ENCODE data around the gene KCTD21.

Gene KCTD21

GRCh38 chr11:78199015-78199652, 10.7 kb upstream of the KCTD21 start:
- H3K9ac ChIP-seq (ENCODE audit: low read depth, low read length): no peak overlapping the region
- no peak overlapping the region for H3K27ac ChIP-seq (ENCODE audit: low read depth, low read length)
- WGBS: 84% methylated on average over 5 of the region's 6 CpGs
- no peaks in the 10 kb centered on the region for H3K27me3 ChIP-seq (ENCODE audit: insufficient read depth, low read length)
- H3K4me3 ChIP-seq (ENCODE audit: low read length): no peak overlapping the region
- H3K36me3 ChIP-seq (ENCODE audit: insufficient read depth, low read length): no peaks in the 10 kb centered on the region
- no peaks in the 10 kb centered on the region for H3K9me3 ChIP-seq (ENCODE audit: insufficient read depth, low read depth, low read length)
- H3K4me1 ChIP-seq (ENCODE audit: insufficient read depth, low read length): no peaks in the 10 kb centered on the region

GRCh38 chr11:78197816-78198215, 9.4 kb upstream of the KCTD21 start:
- WGBS: 87% methylated on average over 8 of the region's 8 CpGs
- Histone ChIP-seq H3K27me3 (ENCODE audit: insufficient read depth, low read length) (no peaks in the 10 kb centered on the region), H3K9ac (ENCODE audit: low read depth, low read length) (no peak overlapping the region), H3K4me1 (ENCODE audit: insufficient read depth, low read length) (no peaks in the 10 kb centered on the region), H3K9me3 (ENCODE audit: insufficient read depth, low read depth, low read length) (no peaks in the 10 kb centered on the region), H3K27ac (ENCODE audit: low read depth, low read length) (no peak overlapping the region), H3K4me3 (ENCODE audit: low read length) (no peak overlapping the region), H3K36me3 (ENCODE audit: insufficient read depth, low read length) (no peaks in the 10 kb centered on the region)

GRCh38 chr11:78196661-78197091, 8.2 kb upstream of the KCTD21 start:
- Histone ChIP-seq H3K27me3 (ENCODE audit: insufficient read depth, low read length) (no peaks in the 10 kb centered on the region), H3K4me1 (ENCODE audit: insufficient read depth, low read length) (no peaks in the 10 kb centered on the region), H3K9me3 (ENCODE audit: insufficient read depth, low read depth, low read length) (no peaks in the 10 kb centered on the region), H3K4me3 (ENCODE audit: low read length) (no peak overlapping the region), H3K36me3 (ENCODE audit: insufficient read depth, low read length) (no peaks in the 10 kb centered on the region), H3K9ac (ENCODE audit: low read depth, low read length) (no peak overlapping the region), H3K27ac (ENCODE audit: low read depth, low read length) (no peak overlapping the region)
- WGBS: 96% methylated on average over 40 of the region's 40 CpGs

DNA sequence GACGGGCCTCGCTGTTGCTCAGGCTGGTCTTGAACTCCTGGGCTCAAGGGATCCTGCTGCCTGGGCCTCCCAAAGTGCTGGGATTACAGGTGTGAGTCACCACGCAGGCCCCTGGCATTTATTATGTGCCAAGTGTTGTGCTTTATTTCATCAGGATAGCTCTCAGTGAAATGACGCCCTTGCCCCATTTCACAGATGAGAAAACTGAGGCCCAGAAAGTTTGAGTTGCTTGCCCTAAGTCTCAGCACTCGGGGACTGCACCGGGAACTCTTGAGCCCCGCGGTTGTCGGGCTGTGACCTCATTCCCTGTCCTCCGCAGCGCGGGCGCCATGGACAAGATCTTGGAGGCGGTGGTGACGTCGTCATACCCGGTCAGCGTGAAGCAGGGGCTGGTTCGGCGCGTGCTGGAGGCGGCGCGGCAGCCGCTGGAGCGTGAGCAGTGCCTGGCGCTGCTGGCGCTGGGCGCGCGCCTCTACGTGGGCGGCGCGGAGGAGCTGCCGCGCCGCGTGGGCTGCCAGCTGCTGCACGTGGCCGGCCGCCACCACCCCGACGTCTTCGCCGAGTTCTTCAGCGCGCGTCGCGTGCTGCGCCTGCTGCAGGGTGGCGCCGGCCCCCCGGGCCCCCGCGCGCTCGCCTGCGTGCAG, 7.6 kb upstream of the KCTD21 start:
- WGBS: 96% methylated on average over 60 of the region's 60 CpGs

DNA sequence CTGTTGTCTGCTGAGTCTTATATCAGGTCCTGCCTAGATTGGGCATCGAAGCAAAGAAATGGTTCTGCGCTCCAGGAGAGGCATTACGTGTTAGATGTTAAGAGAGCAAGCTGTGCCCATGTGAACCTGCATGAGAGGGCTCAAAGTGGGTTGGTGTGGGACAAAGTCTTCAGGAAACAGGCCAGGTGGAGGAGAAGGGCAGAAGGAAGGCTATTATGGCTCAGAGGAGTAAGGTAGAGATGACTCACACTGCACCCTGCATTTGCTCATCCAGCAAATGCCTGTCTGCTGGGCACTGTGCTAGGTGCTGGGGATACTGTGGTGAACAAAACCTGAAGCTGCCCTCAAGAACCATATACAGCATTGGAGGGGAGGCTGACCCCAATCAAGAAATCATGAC, 6.1 kb upstream of the KCTD21 start:
- H3K4me1 ChIP-seq (ENCODE audit: insufficient read depth, low read length): 0 out of 2 replicates have a peak, but pooled peaks cover 1% of the 10 kb centered on the region
- no peaks in the 10 kb centered on the region for H3K9me3 ChIP-seq (ENCODE audit: insufficient read depth, low read depth, low read length)
- no peaks in the 10 kb centered on the region for H3K36me3 ChIP-seq (ENCODE audit: insufficient read depth, low read length)
- WGBS: 94% methylated on average over 3 of the region's 3 CpGs
- H3K27ac ChIP-seq (ENCODE audit: low read depth, low read length): no peak overlapping the region
- no peak overlapping the region for H3K4me3 ChIP-seq (ENCODE audit: low read length)
- no peak overlapping the region for H3K9ac ChIP-seq (ENCODE audit: low read depth, low read length)
- no peaks in the 10 kb centered on the region for H3K27me3 ChIP-seq (ENCODE audit: insufficient read depth, low read length)

More for the DNA sequence above, 7.6 kb upstream of the KCTD21 start:
- Histone ChIP-seq H3K27ac (ENCODE audit: low read depth, low read length) (no peak overlapping the region), H3K4me1 (ENCODE audit: insufficient read depth, low read length) (no peaks in the 10 kb centered on the region), H3K9me3 (ENCODE audit: insufficient read depth, low read depth, low read length) (no peaks in the 10 kb centered on the region), H3K9ac (ENCODE audit: low read depth, low read length) (no peak overlapping the region), H3K36me3 (ENCODE audit: insufficient read depth, low read length) (no peaks in the 10 kb centered on the region), H3K27me3 (ENCODE audit: insufficient read depth, low read length) (no peaks in the 10 kb centered on the region), H3K4me3 (ENCODE audit: low read length) (no peak overlapping the region)

DNA sequence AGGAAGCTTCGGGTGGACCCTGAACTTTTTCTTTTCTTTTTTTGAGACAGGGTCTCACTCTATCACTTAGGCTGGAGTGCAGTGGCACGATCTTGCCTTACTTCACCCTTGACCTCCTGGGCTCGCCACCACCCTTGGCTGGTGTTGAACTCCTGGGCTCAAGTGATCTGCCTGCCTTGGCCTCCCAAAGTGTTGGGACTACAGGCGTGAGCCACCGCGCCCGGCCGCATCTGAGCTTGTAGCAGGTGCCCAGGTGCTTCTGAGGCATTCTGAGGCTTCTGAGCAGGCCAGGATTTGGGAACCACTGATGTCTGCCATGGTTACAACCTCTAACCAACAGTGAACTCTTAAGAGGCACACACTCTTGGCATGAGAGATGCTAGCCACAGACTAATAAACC, 5.4 kb upstream of the KCTD21 start:
- no peak overlapping the region for H3K9ac ChIP-seq (ENCODE audit: low read depth, low read length)
- 95% methylated on average over 8 of the region's 8 CpGs for WGBS

DNA sequence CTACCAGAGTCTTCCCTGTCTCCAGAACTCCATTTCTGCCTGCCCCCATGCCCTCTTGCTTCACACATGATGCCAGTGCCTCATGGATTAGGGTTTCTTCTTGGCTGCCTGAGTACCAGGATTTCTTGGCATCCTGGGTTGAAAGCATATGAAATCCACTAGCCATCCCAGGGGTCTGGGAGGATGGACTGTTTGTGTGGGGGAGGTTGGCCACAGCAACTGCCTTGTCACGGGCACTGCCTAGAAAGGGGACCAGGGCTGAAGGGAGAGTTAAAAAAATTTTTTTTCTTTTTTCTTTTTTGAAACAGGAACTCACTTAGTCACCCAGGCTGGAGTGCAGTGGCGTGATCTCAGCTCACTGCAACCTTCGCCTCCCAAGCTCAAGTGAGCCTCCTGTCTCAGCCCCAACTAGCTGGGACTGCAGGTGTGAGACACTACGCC, 4.5 kb upstream of the KCTD21 start:
- Histone ChIP-seq H3K9ac (ENCODE audit: low read depth, low read length) (no peak overlapping the region), H3K27me3 (ENCODE audit: insufficient read depth, low read length) (no peaks in the 10 kb centered on the region), H3K9me3 (ENCODE audit: insufficient read depth, low read depth, low read length) (no peaks in the 10 kb centered on the region), H3K4me1 (ENCODE audit: insufficient read depth, low read length) (0 out of 2 replicates have a peak, but pooled peaks cover 5% of the 10 kb centered on the region), H3K27ac (ENCODE audit: low read depth, low read length) (no peak overlapping the region), H3K36me3 (ENCODE audit: insufficient read depth, low read length) (no peaks in the 10 kb centered on the region), H3K4me3 (ENCODE audit: low read length) (no peak overlapping the region)
- WGBS: 96% methylated on average over 3 of the region's 4 CpGs

More for the DNA sequence above, 5.4 kb upstream of the KCTD21 start:
- Histone ChIP-seq H3K4me3 (ENCODE audit: low read length) (no peak overlapping the region), H3K27ac (ENCODE audit: low read depth, low read length) (no peak overlapping the region), H3K4me1 (ENCODE audit: insufficient read depth, low read length) (0 out of 2 replicates have a peak, but pooled peaks cover 5% of the 10 kb centered on the region), H3K36me3 (ENCODE audit: insufficient read depth, low read length) (no peaks in the 10 kb centered on the region), H3K9me3 (ENCODE audit: insufficient read depth, low read depth, low read length) (no peaks in the 10 kb centered on the region), H3K27me3 (ENCODE audit: insufficient read depth, low read length) (no peaks in the 10 kb centered on the region)

- H3K27me3 ChIP-seq (ENCODE audit: insufficient read depth, low read length): peaks cover 5% of the 10 kb centered on the region; the same call in 1 of the 2 replicates
- H3K4me3 ChIP-seq (ENCODE audit: low read length): no peak overlapping the region
- no peak overlapping the region for H3K27ac ChIP-seq (ENCODE audit: low read depth, low read length)
- H3K9me3 ChIP-seq (ENCODE audit: insufficient read depth, low read depth, low read length): no peaks in the 10 kb centered on the region
- H3K36me3 ChIP-seq (ENCODE audit: insufficient read depth, low read length): no peaks in the 10 kb centered on the region
- 85% methylated on average over 6 of the region's 6 CpGs for WGBS
- no peak overlapping the region for H3K9ac ChIP-seq (ENCODE audit: low read depth, low read length)
- H3K4me1 ChIP-seq (ENCODE audit: insufficient read depth, low read length): peaks cover 5% of the 10 kb centered on the region; the same call in 1 of the 2 replicates
These were observed 3.8 kb upstream of the KCTD21 start for GRCh38 chr11:78192223-78192719.

DNA sequence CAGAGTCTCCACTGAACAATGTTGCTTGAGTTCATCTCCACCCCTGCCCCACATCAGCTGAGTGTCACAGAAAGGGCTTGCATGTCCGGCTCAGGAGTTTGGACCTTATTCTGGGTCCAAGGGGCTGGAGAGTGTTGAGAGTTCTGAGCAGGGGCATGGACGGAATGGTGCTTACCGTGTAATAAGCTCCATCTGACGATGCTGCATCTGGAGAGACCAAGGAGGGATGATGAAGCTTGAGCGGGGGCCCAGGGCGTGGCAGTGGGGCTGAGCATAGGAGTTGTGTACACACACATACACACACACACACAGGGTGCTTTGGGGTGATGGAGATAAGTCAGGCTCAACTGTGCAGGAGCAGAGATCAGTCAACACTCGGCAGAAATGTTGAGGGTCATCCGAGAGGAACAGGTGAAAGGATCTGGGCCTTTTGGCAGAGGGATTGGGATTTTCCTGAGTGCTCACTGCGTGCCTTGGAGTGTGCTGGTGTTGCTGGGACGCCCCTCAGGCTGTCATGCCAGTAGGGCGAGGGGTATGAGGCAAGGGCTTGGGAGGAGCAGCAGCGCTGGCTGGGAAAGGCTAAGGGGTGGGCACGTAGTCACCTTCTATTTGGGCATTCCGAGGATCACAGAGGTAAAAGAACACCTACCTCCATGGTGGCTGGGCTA, 2.6 kb upstream of the KCTD21 start:
- Histone ChIP-seq H3K4me3 (ENCODE audit: low read length) (no peak overlapping the region), H3K4me1 (ENCODE audit: insufficient read depth, low read length) (peaks cover 5% of the 10 kb centered on the region; the same call in 1 of the 2 replicates), H3K36me3 (ENCODE audit: insufficient read depth, low read length) (no peaks in the 10 kb centered on the region), H3K9me3 (ENCODE audit: insufficient read depth, low read depth, low read length) (no peaks in the 10 kb centered on the region), H3K27ac (ENCODE audit: low read depth, low read length) (no peak overlapping the region), H3K9ac (ENCODE audit: low read depth, low read length) (no peak overlapping the region), H3K27me3 (ENCODE audit: insufficient read depth, low read length) (peaks cover 7% of the 10 kb centered on the region; the same call in 1 of the 2 replicates)
- WGBS: 90% methylated on average over 12 of the region's 14 CpGs

- H3K27me3 ChIP-seq (ENCODE audit: insufficient read depth, low read length): peaks cover 7% of the 10 kb centered on the region; the same call in 1 of the 2 replicates
- H3K4me3 ChIP-seq (ENCODE audit: low read length): no peak overlapping the region
- H3K9ac ChIP-seq (ENCODE audit: low read depth, low read length): no peak overlapping the region
- H3K9me3 ChIP-seq (ENCODE audit: insufficient read depth, low read depth, low read length): no peaks in the 10 kb centered on the region
- H3K4me1 ChIP-seq (ENCODE audit: insufficient read depth, low read length): peaks cover 5% of the 10 kb centered on the region; the same call in 1 of the 2 replicates
- H3K36me3 ChIP-seq (ENCODE audit: insufficient read depth, low read length): no peaks in the 10 kb centered on the region
- H3K27ac ChIP-seq (ENCODE audit: low read depth, low read length): no peak overlapping the region
- WGBS: 94% methylated on average over 3 of the region's 3 CpGs
These were observed 1.9 kb upstream of the KCTD21 start for GRCh38 chr11:78190374-78190773.

- Histone ChIP-seq H3K36me3 (ENCODE audit: insufficient read depth, low read length) (no peaks in the 10 kb centered on the region), H3K9me3 (ENCODE audit: insufficient read depth, low read depth, low read length) (no peaks in the 10 kb centered on the region), H3K27me3 (ENCODE audit: insufficient read depth, low read length) (peaks cover 7% of the 10 kb centered on the region; the same call in 1 of the 2 replicates), H3K4me3 (ENCODE audit: low read length) (peak overlapping the region; percentile 72), H3K27ac (ENCODE audit: low read depth, low read length) (no peak overlapping the region), H3K4me1 (ENCODE audit: insufficient read depth, low read length) (peaks cover 5% of the 10 kb centered on the region; the same call in 1 of the 2 replicates), H3K9ac (ENCODE audit: low read depth, low read length) (no peak overlapping the region)
- 71% methylated on average over 3 of the region's 3 CpGs for WGBS
These were observed 1.4 kb upstream of the KCTD21 start for GRCh38 chr11:78189851-78190250.
